H9 (cell line): ENCODE measurements around the gene LDLRAD4. TPM values are rescaled to one million over a fixed set of nuclear protein-coding genes. Genes with fewer than 3 reads are reported as not detected.

Source experiments
- DNase-seq: peaks from one replicate; pipeline ENCODE4 v3.0.0-alpha.2; 2017
- H2AFZ ChIP-seq: one replicate; pipeline ENCODE4 v1.6.1; 2013; ENCODE audit warnings: mild to moderate bottlenecking, low read length, control low read depth, moderate library complexity
- H2AK5ac ChIP-seq: 2 replicates; pipeline ENCODE4 v1.6.1; 2013; ENCODE audit warnings: low read length, control low read depth, mixed read lengths; ENCODE audit not compliant: insufficient read length
- H2BK120ac ChIP-seq: one replicate; pipeline ENCODE4 v1.6.1; 2013; ENCODE audit warnings: low read depth, mild to moderate bottlenecking, low read length, control low read depth, inconsistent platforms; ENCODE audit not compliant: poor library complexity, severe bottlenecking
- H2BK12ac ChIP-seq: 2 replicates; pipeline ENCODE4 v1.6.1; 2013; ENCODE audit warnings: low read length, control low read depth, mixed read lengths, low read depth; ENCODE audit not compliant: insufficient read length
- H2BK15ac ChIP-seq: 2 replicates; pipeline ENCODE4 v1.6.1; 2013; ENCODE audit warnings: low read depth, low read length, control low read depth
- H2BK20ac ChIP-seq: one replicate; pipeline ENCODE4 v1.6.1; 2013; ENCODE audit warnings: low read depth, mild to moderate bottlenecking, low read length, control low read depth, inconsistent platforms; ENCODE audit not compliant: poor library complexity, severe bottlenecking
- H2BK5ac ChIP-seq: 2 replicates; pipeline ENCODE4 v1.6.1; 2013; ENCODE audit warnings: low read length, control low read depth, mixed read lengths; ENCODE audit not compliant: insufficient read length
- H3K14ac ChIP-seq: 2 replicates; pipeline ENCODE4 v1.6.1; 2013; ENCODE audit warnings: low read length, control low read depth; ENCODE audit not compliant: insufficient read depth
- H3K18ac ChIP-seq: 2 replicates; pipeline ENCODE4 v1.6.1; 2013; ENCODE audit warnings: low read depth, mild to moderate bottlenecking, mixed read lengths, low read length, control low read depth; ENCODE audit not compliant: insufficient read length
- H3K23ac ChIP-seq: 2 replicates; pipeline ENCODE4 v1.6.1; 2013; ENCODE audit warnings: low read length, control low read depth, mixed read lengths, low read depth; ENCODE audit not compliant: insufficient read length
- H3K23me2 ChIP-seq: 2 replicates; pipeline ENCODE4 v1.6.1; 2013; ENCODE audit warnings: low read depth, mild to moderate bottlenecking, mixed read lengths, low read length, control low read depth; ENCODE audit not compliant: insufficient read length, poor library complexity, severe bottlenecking
- H3K27ac ChIP-seq: 2 replicates; pipeline ENCODE4 v1.5.1; 2013; ENCODE audit warnings: low read length, control low read depth, mixed read lengths, low read depth; ENCODE audit not compliant: insufficient read length
- H3K27me3 ChIP-seq: 2 replicates; pipeline ENCODE4 v1.6.1; 2013; ENCODE audit warnings: low read length, control low read depth, inconsistent platforms; ENCODE audit not compliant: insufficient read depth
- H3K4ac ChIP-seq: 2 replicates; pipeline ENCODE4 v1.6.1; 2013; ENCODE audit warnings: low read depth, mild to moderate bottlenecking, control low read depth, inconsistent platforms, low read length, moderate library complexity
- H3K4me1 ChIP-seq: 2 replicates; pipeline ENCODE4 v1.6.1; 2013; ENCODE audit warnings: low read length, control low read depth, inconsistent platforms; ENCODE audit not compliant: insufficient read depth
- H3K4me2 ChIP-seq: 2 replicates; pipeline ENCODE4 v1.6.1; 2013; ENCODE audit warnings: low read length, control low read depth, mixed read lengths; ENCODE audit not compliant: insufficient read length, insufficient read depth
- H3K56ac ChIP-seq: 2 replicates; pipeline ENCODE4 v1.6.1; 2013; ENCODE audit warnings: low read depth, mild to moderate bottlenecking, mixed read lengths, low read length, control low read depth; ENCODE audit not compliant: insufficient read length
- H3K79me1 ChIP-seq: 2 replicates; pipeline ENCODE4 v1.6.1; 2013; ENCODE audit warnings: low read depth, mild to moderate bottlenecking, moderate library complexity, low read length, control low read depth, inconsistent platforms; ENCODE audit not compliant: insufficient read depth, poor library complexity, severe bottlenecking
- H3K79me2 ChIP-seq: 2 replicates; pipeline ENCODE4 v1.6.1; 2013; ENCODE audit warnings: low read length, control low read depth, inconsistent platforms; ENCODE audit not compliant: insufficient read depth
- H3K9ac ChIP-seq: 2 replicates; pipeline ENCODE4 v1.6.1; 2013; ENCODE audit warnings: low read length, control low read depth, mixed read lengths; ENCODE audit not compliant: insufficient read length; ENCODE audit errors: extremely low read depth
- H3K9me3 ChIP-seq: one replicate; pipeline ENCODE4 v1.6.1; 2013; ENCODE audit warnings: low read depth, low read length, inconsistent platforms; ENCODE audit not compliant: control insufficient read depth
- H3T11ph ChIP-seq: one replicate; pipeline ENCODE4 v1.6.1; 2013; ENCODE audit warnings: mild to moderate bottlenecking, low read length, control low read depth, inconsistent platforms
- H4K20me1 ChIP-seq: one replicate; pipeline ENCODE4 v1.6.1; 2013; ENCODE audit not compliant: control insufficient read depth, insufficient read length, insufficient read depth
- H4K5ac ChIP-seq: 2 replicates; pipeline ENCODE4 v1.6.1; 2013; ENCODE audit warnings: low read depth, mild to moderate bottlenecking, mixed read lengths, low read length, control low read depth; ENCODE audit not compliant: insufficient read length
- H4K8ac ChIP-seq: replicated peaks from 2 replicates; pipeline ENCODE4 v1.6.1; 2013; ENCODE audit warnings: low read length, control low read depth, mixed read lengths, low read depth; ENCODE audit not compliant: insufficient read length
- H4K91ac ChIP-seq: 2 replicates; pipeline ENCODE4 v1.6.1; 2013; ENCODE audit warnings: low read depth, mild to moderate bottlenecking, moderate library complexity, mixed read lengths, low read length, control low read depth; ENCODE audit not compliant: insufficient read length
- H3K27ac Mint-ChIP-seq, 3 experiments: 2 replicates in 2 of 3; 3 replicates in 1 of 3; pipeline ENCODE4 v1.8.0; 2020 to 2021; ENCODE audit warnings: mixed read lengths in 3 of 3, mild to moderate bottlenecking in 1 of 3, moderate library complexity in 1 of 3
- H3K27me3 Mint-ChIP-seq: 2 replicates; pipeline ENCODE4 v1.8.0; 2021; ENCODE audit warnings: low read depth, mild to moderate bottlenecking, moderate library complexity, mixed read lengths
- H3K36me3 Mint-ChIP-seq, 3 experiments: 2 replicates in 2 of 3; 3 replicates in 1 of 3; pipeline ENCODE4 v1.8.0; 2020 to 2021; ENCODE audit warnings: low read depth in 3 of 3, mixed read lengths in 3 of 3; ENCODE audit not compliant: insufficient read depth in 1 of 3
- H3K4me1 Mint-ChIP-seq, 2 experiments: 2 replicates each; pipeline ENCODE4 v1.8.0; 2020; ENCODE audit warnings: mixed read lengths in 2 of 2
- H3K4me3 Mint-ChIP-seq, 2 experiments: 2 replicates in 1 of 2; 3 replicates in 1 of 2; pipeline ENCODE4 v1.8.0; 2020 to 2021; ENCODE audit warnings: mild to moderate bottlenecking in 2 of 2, mixed read lengths in 2 of 2, moderate library complexity in 1 of 2
- H3K9me3 Mint-ChIP-seq, 2 experiments: 2 replicates in 1 of 2; 3 replicates in 1 of 2; pipeline ENCODE4 v1.8.0; 2020; ENCODE audit warnings: mild to moderate bottlenecking in 2 of 2, mixed read lengths in 2 of 2, moderate library complexity in 1 of 2
- CTCF ChIP-seq: fragments of 200-600 bp; sonication (generic); conservative IDR thresholded peaks from 3 replicates; pipeline ENCODE4 v1.8.0; 2021; ENCODE audit warnings: antibody characterized with exemption, mild to moderate bottlenecking
- WGBS: extraction: QIAGEN DNeasy Blood & Tissue Kit; methylation state at CpG from one replicate; pipeline ENCODE4 v1.1.7; 2013; ENCODE audit warnings: missing lambda C conversion rate, low lambda C conversion rate, mixed read lengths; ENCODE audit not compliant: insufficient read length; ENCODE audit errors: extremely low coverage; 5-methylcytosine and 5-hydroxymethylcytosine counted together
- total RNA-seq: library from RNA; stranded (reverse); gene quantifications from 2 replicates; pipeline ENCODE4 v1.2.1, GENCODE V29; 2021

LDLRAD4 gene
- total RNA-seq, 1 experiment from 2014 or later = 3.9 TPM

- no peak overlapping the region for H3T11ph ChIP-seq
- H4K91ac ChIP-seq = no peak overlapping the region
- H3K79me1 ChIP-seq = no peaks in the 10 kb centered on the region
- H3K79me2 ChIP-seq = no peaks in the 10 kb centered on the region
- H2BK120ac ChIP-seq = no peak overlapping the region
- H3K14ac ChIP-seq = no peak overlapping the region; the same call in 1 of the 2 replicates
- H2AFZ ChIP-seq = no peak overlapping the region
- no peak overlapping the region for H3K18ac ChIP-seq
- Mint-ChIP-seq H3K27me3 (no peaks in the 10 kb centered on the region; the same call in 1 of the 2 replicates), H3K4me3 (no peak overlapping the region), H3K36me3 (no peaks in the 10 kb centered on the region; a peak in 1 of 7 replicates), H3K4me1 (peaks cover 14 to 15% of the 10 kb centered on the region in 2 experiments), H3K27ac (no peak overlapping the region), H3K9me3 (no peaks in the 10 kb centered on the region)
- H3K9ac ChIP-seq = no peak overlapping the region
- H4K20me1 ChIP-seq = no peaks in the 10 kb centered on the region
- no peak overlapping the region for H2BK15ac ChIP-seq
- no peaks in the 10 kb centered on the region for H3K9me3 ChIP-seq
- H3K23ac ChIP-seq = no peak overlapping the region
- H3K4ac ChIP-seq = no peak overlapping the region
- no peaks in the 10 kb centered on the region for H3K23me2 ChIP-seq
- H2BK12ac ChIP-seq = no peak overlapping the region
- DNase-seq = no peak
- no peak overlapping the region for H4K5ac ChIP-seq
- H2AK5ac ChIP-seq = no peak overlapping the region
- no peak for TF ChIP-seq CTCF
- H3K27ac ChIP-seq = no peak overlapping the region
- WGBS = no CpG with 5 or more reads among the region's 11 CpGs
- no peaks in the 10 kb centered on the region; the same call in 1 of the 2 replicates for H3K4me1 ChIP-seq
- H4K8ac ChIP-seq = no peak overlapping the region
- no peak overlapping the region for H3K56ac ChIP-seq
- no peak overlapping the region for H2BK20ac ChIP-seq
- no peaks in the 10 kb centered on the region for H3K27me3 ChIP-seq
- H2BK5ac ChIP-seq = no peak overlapping the region
- no peak overlapping the region for H3K4me2 ChIP-seq
These were observed 199.6 kb downstream of the LDLRAD4 start for GRCh38 chr18:13418013-13418710.
